GM18868 (cell line): ENCODE data around the gene NME4.
"Not testable (repeated sequence)": the region's sequence is repeated elsewhere in the genome, so short reads cannot be mapped to it uniquely, and the experiment has no call there.

ENCODE experiments used
- ATAC-seq: cut with Tn5 transposase; IDR thresholded peaks from one replicate; pipeline ENCODE4 v1.9.1; 2021; ENCODE audit warnings: mild to moderate bottlenecking, moderate library complexity; ENCODE audit not compliant: unreplicated experiment

NME4 gene

DNA sequence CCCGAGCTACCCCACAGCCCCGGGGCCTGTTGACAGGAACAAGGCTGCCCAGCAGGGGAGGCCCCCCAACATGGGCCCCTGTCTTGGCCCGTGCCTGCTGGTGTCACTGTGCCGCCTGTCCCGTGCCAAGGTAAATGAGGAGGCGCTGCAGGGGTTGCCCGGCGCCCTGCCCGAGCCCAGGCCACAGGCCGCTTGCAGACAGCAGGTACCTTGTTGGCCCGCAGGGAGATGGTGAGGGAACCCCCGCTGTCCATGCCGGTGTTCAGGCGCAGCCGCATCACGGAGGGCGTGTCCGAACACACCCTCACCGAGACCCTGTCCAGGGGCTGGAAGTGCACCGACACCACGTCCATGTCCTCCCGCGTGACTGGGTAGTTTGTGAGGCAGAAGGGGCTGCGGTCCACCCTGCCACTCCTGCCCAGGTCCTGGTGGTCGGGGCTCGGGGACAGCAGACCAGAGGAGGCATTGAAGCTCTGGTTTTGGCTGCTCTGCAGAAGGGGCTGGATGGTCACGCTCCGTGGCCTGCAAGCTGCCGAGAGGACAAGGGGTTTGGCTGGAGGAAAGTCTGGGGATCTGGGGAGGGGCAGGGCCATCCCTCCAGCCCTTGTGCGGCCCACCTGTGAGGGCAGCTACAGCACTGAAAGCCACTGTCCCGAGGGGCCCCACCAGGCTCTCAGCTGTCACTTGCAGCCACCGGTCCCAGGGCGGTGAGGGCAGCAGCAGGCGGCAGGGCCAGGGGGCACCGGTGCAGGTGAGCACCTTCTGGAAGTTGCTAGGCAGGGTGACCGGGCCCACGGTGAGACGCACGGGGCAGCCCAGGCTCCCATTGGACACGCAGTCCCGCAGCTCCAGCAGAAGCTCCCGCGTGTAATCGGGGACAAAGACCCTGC lies 20.8 kb upstream of the NME4 start:
- no peak for ATAC-seq

DNA sequence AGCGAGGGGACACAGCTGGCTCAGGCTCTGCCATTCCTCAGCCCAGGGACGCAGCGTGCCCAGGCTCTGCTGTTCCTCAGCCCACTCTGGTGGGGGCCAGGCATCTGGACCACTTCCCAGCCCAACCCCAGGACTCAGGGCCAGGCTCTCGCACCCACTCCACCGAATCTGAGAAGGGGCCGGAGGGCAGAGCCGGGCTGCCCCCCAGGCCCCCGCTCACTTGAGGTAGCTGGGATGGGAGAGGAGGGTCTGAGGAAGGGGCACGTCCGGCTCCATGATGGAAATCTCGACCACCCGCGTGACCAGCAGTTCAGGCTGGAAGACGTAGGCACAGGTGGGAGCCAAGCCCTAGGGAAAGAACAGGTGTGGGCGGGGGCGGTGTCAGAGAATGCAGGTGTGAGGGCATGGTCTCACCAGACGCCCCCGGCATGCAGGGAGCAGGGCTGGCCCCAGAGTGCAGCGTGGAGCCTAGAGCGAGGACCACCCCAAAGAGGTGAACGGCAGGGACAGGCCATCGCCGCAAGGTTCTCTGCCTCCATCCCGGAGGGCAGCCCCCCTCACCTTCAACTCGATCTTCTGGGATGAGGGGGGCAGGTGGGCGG lies 20.1 kb upstream of the NME4 start:
- ATAC-seq: no peak

- no peak for ATAC-seq
These were observed 19.5 kb upstream of the NME4 start for GRCh38 chr16:377419-377951.

DNA sequence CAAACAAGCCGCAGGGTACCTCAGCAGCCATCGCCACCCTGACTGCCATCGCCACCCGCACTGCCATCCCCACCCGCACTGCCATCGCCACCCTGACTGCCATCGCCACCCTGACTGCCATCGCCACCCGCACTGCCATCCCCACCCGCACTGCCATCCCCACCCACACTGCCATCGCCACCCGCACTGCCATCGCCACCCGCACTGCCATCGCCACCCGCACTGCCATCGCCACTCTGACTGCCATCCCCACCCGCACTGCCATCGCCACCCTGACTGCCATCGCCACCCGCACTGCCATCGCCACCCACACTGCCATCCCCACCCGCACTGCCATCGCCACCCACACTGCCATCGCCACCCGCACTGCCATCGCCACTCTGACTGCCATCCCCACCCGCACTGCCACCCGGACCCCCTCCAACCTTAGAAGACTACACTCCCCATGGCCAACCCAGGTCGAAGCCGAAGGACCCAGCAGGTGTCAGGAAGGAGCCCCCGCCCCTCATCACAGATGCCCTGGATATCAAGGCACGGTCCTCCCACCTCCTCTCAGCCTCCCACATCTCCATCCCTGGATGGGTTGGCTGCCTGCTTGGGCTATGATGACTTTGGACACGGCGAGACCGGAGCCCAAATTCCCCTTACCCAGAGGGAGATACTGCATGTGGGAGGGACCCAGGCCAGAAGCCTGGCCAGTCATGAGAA lies 18.7 kb upstream of the NME4 start:
- ATAC-seq: not testable (repeated sequence)

- ATAC-seq: no peak
These were observed 18.2 kb upstream of the NME4 start for GRCh38 chr16:378821-379182.

- ATAC-seq: no peak
These were observed 17.6 kb upstream of the NME4 start for GRCh38 chr16:379183-379960.

DNA sequence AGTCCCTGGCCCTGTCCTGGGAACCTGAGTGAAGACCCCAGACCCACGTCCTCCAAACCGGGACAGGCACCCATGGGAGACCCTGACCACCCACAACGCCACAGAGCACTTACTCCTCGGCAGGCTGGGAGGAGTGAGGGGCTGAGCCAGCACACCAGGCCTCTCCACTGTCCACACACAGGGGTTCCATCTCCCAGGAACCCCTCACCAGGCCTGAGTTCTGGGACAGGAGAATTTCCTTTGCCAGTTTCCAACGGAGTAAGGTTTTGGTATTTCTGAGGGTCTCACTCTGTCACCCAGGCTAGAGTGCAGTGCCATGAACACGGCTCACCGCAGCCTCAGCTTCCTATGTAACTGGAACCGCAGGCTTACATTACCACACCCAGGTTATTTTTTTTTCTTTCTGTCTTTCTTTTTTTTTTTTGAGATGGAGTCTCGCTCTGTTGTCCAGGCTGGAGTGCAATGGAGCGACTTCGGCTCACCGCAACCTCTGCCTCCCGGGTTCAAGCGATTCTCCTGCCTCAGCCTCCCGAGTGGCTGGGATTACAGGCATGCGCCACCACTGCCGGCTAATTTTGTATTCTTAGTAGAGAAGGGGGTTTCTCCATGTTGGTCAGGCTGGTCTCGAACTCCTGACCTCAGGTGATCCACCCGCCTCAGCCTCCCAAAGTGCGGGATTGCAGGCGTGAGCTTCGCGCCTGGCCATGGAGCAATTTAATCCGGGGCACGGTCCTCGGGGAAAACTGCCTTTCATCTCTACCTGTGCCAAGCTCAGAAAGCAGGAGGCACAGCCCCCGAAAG lies 16.8 kb upstream of the NME4 start:
- no peak for ATAC-seq

- no peak for ATAC-seq
These were observed 16.3 kb upstream of the NME4 start for GRCh38 chr16:380762-381011.

DNA sequence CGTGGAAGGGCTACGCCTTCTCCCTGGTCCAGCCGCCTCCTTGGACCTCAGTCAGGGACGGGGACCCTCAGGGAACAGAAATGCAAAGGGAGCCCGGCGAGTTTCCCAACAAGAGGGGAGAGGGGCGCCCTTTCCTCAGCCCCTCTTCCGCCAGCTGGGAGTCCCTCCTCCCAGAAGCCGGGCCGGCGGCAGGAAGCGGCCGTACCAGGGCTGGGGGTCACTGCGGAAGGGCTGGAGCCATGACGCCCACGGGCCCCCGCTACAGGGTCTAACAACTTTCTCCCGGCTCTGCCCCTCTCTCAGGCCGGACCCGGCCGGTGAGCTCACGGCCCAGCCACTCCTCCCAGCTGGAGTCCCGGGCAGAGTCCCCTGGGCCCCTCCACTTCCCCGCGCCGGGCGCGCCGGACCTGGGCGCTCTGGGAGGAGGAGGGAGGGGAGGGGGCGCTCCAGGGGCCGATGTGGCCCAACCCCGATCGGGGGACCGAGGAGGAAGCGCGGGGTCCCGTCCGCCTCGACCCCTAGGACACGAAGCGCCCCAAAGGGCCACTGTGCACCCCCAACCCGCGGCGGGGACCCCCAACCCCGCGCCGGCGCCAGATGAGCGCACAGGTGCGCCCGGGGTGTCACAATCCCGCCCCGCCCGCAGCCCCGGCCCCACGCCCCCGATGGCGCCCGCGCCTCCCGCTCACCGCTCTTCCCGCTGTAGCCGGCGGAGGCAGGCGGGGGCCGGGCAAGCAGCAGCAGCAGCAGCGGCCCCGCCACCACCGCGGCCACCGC lies 15.8 kb upstream of the NME4 start:
- ATAC-seq: no peak

DNA sequence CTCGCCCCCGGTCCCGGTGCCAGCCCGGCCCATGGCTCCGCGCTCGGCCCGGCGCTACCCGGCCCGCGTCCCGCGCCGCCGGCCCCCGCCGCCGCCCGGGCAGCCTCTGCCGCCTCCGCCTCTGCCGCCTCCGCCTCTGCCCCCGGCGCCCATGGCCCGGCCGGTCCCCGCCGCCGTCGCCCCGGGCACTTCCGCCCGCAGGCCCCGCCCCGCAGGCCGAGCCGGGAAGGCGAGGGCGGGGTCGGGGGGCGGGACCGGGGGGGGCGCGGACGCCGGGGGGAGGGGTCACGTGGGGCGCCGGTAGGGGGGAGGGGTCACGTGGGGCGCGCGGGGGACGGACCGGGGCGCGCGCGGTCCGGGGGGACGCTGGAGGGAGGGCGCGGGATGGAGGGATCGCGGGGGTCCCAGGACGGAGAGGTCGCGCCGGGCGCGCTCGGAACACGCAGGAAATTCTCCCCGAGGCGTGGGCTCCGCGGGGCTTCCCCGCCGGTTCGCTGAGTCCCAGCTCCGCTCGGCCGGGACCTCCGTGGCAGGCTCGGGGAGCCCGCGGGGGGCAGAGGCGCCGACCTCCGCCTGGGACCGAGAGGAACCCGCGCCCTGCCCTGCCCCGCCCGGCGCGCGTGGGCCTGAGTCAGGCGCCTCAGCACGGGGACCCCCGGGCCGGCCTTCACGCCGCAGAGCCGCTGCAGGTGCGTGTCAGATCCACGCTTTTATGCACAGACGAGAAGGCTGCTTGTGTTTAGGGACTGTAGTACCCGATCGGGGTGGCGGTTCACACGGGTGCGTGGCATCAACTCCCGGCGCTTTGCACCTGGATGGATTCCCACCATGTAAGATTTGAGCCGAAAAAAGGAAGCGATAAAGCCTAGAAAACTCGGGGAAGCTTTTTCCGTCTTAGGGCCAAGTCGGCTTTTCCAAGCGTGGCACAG lies 14.9 kb upstream of the NME4 start, which contains the start of gene PGAP6:
TSS of gene PGAP6 (minus strand) at position 190 of the 929 bp plus-strand sequence. CDS start at position 33, 157 bp downstream.
- ATAC-seq: no peak

GRCh38 chr16:383326-384051 lies 13.5 kb upstream of the NME4 start:
- ATAC-seq: no peak

DNA sequence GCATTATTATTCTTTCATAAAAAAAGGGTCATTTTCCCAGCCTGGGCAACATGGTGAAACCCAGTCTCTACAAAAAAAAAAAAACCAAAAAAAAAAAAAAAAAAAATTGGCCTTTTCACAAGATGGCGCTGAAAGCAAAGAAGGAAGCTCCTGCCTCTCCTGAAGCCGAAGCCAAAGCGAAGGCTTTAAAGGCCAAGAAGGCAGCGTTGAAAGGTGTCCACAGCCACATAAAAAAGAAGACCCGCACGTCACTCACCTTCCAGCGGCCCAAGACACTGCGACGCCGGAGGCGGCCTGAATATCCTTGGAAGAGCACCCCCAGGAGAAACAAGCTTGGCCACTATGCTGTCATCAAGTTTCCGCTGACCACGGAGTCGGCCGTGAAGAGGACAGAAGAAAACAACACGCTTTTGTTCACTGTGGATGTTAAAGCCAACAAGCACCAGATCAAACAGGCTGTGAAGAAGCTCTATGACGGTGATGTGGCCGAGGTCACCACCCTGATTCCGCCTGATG lies 10.3 kb upstream of the NME4 start:
- ATAC-seq: no peak

DNA sequence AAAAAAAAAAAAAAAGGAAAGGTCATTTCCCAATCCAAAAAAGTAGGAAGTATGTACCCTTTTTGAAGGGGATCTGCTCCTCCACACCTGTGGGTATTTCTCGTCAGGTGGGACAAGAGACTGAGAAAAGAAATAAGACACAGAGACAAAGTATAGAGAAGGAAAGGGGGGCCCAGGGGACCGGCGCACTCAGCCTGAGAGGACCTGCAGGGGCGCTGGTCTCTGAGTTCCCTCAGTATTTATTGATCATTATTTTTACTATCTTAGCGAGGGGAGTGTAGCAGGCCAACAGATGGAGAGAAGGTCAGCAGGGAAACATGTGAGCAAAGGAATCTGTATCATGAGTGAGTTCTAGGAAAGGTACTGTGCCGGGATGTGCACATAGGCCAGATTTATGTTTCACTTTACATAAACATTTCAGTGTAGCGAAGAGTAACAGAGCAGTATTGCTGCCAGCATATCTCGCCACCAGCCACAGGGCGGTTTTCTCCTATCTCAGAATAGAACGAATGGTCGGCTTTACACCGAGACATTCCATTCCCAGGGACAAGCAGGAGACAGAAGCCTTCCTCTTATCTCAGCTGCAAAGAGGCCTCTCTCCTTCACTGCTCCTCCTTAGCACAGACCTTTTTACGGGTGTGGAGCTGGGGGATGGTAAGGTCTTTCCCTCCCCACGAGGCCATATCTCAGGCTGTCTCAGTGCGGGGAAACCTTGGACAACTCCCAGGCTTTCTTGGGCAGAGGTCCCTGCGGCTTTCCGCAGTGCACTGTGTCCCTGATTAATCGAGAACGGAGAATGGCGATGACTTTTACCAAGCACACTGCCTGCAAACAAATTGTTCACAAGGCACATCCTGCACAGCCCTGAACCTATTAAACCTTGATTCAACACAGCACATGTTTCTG lies 9.0 kb upstream of the NME4 start:
- ATAC-seq: not testable (repeated sequence)

- no peak for ATAC-seq
These were observed 7.6 kb upstream of the NME4 start for GRCh38 chr16:389352-389751.

DNA sequence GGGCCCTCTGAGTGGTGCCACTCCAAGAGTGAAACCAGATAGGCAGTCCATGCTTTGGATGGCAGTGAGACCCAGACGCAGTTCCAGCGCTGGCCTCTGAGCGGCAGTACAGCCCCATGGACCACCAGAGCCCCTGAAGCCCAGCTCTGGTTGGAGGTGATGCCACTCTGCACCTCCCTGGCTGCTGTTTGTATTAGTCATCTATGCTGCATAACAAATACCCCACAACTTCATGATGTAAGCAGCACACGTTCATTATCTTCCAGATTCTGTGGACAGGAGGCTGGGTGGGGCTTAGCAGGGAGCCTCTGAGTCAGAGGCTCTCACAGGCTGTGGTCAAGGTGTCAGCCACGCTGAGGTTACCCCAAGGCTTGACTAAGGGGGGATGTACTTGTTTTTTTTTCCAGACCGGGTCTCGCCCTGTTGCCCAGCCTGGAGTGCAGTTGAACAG lies 5.1 kb upstream of the NME4 start:
- no peak for ATAC-seq

DNA sequence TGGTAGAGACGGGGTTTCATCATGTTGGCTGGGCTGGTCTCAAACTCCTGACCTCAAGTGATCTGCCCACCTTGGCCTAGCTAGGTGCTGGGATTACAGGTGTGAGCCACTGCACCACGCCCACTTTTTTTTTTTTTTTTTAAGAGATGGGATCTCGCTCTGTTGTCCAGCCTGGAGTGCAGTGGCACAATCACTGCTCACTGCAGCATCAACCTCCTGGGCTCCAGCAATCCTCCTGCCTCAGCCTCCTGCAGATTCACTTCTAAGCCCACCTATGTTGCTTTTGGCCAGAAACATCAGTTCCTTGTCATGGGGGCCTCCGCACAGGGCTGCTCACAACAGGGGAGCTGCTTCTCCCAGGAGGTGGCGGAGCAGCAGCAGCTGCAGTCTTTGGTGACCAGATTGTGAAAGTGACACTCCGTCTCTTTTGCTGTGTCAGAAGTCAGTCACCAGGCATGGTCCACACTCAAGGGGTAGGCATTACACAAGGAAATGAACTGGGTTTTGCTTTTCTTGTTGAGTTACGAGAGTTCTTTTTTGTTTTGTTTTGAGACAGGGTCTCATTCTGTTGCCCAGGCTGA lies 4.5 kb upstream of the NME4 start:
- ATAC-seq: no peak
